HG03432 (cell line): ENCODE results near the gene CCDC34.
"Not testable (repeated sequence)": the region's sequence is repeated elsewhere in the genome, so short reads cannot be mapped to it uniquely, and the experiment has no call there.

ENCODE experiments used
- ATAC-seq: cut with Tn5 transposase; IDR thresholded peaks from one replicate; pipeline ENCODE4 v1.9.1; 2021; ENCODE audit warnings: mild to moderate bottlenecking, moderate library complexity; ENCODE audit not compliant: unreplicated experiment

The CCDC34 gene

GRCh38 chr11:27328614-27329013 is 34.4 kb downstream of the CCDC34 start:
- ATAC-seq, result no peak

- ATAC-seq, result not testable (repeated sequence)
Measured at GRCh38 chr11:27327064-27327463, 36.0 kb downstream of the CCDC34 start.

GRCh38 chr11:27322196-27322595 is 40.8 kb downstream of the CCDC34 start:
- not testable (repeated sequence) for ATAC-seq

GRCh38 chr11:27321340-27321739 is 41.7 kb downstream of the CCDC34 start:
- not testable (repeated sequence) for ATAC-seq

- peak; percentile 100 for ATAC-seq
Measured at GRCh38 chr11:27319072-27319471, 43.9 kb downstream of the CCDC34 start.

GRCh38 chr11:27317751-27318150 is 45.3 kb downstream of the CCDC34 start:
- no peak for ATAC-seq

GRCh38 chr11:27315836-27316235 is 47.2 kb downstream of the CCDC34 start:
- no peak for ATAC-seq

GRCh38 chr11:27313157-27313821 is 49.7 kb downstream of the CCDC34 start:
- ATAC-seq, result no peak

GRCh38 chr11:27312110-27312509 is 50.9 kb downstream of the CCDC34 start:
- ATAC-seq, result no peak

- no peak for ATAC-seq
Measured at GRCh38 chr11:27310707-27311106, 52.3 kb downstream of the CCDC34 start.

- no peak for ATAC-seq
Measured at GRCh38 chr11:27310182-27310581, 52.8 kb downstream of the CCDC34 start.

GRCh38 chr11:27309046-27309445 is 54.0 kb downstream of the CCDC34 start:
- ATAC-seq, result no peak

GRCh38 chr11:27307232-27307631 is 55.8 kb downstream of the CCDC34 start:
- no peak for ATAC-seq

- ATAC-seq, result no peak
Measured at GRCh38 chr11:27305751-27306150, 57.3 kb downstream of the CCDC34 start.

- ATAC-seq, result no peak
Measured at GRCh38 chr11:27304514-27304913, 58.5 kb downstream of the CCDC34 start.

- no peak for ATAC-seq
Measured at GRCh38 chr11:27303903-27304302, 59.1 kb downstream of the CCDC34 start.

GRCh38 chr11:27300974-27301373 is 62.0 kb downstream of the CCDC34 start:
- no peak for ATAC-seq

GRCh38 chr11:27297616-27298015 is 65.4 kb downstream of the CCDC34 start:
- no peak for ATAC-seq

- ATAC-seq, result peak; percentile 86
Measured at GRCh38 chr11:27296497-27296896, 66.5 kb downstream of the CCDC34 start.

- no peak for ATAC-seq
Measured at GRCh38 chr11:27295928-27296327, 67.1 kb downstream of the CCDC34 start.

- no peak for ATAC-seq
Measured at GRCh38 chr11:27294654-27295053, 68.4 kb downstream of the CCDC34 start.

- ATAC-seq, result no peak
Measured at GRCh38 chr11:27293515-27294417, 69.2 kb downstream of the CCDC34 start.
